Measurements from ENCODE around the gene SIM1.

DNA sequence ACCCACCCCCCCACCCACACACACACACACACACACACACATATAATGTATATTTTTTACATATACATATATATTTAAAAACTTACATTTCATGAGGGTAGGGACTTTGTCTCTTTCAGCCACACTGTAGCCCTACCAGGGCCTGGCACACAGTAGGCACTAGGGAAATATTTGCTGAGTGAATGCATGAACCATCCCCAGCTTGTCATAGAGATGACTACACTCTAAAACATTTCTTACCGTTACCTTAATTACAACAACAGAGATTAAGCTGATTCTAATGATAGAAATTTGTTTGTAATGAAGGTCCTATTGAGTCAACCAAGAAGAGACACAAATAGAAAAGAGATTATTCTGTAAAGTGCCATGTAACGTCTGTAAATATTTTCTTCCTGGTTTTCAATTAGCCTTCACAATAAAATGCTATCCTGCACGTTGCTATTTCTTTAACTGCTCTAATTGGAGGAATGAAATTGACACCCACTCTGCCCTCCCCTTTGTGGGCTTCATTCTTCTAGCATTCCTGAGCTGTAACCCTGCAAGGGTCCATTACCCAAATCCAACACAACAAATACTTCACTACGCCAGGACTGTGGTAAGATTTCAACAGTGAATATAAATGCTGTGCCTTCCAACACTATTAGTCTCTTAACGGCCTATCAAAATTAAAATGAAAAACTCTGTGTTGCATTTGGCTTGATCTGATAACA is 30.8 kb downstream of the SIM1 start:
- TF ChIP-seq REST (IDR thresholded peaks at IDR 0.05; ENCODE audit: insufficient replicate concordance, low read depth) (no peak), POLR2AphosphoS5 (IDR thresholded peaks at IDR 0.05; ENCODE audit: low read depth) (no peak), SPI1 (IDR thresholded peaks at IDR 0.05; ENCODE audit: borderline replicate concordance, low read depth) (no peak)
- TF ChIP-seq, protein P1, sequence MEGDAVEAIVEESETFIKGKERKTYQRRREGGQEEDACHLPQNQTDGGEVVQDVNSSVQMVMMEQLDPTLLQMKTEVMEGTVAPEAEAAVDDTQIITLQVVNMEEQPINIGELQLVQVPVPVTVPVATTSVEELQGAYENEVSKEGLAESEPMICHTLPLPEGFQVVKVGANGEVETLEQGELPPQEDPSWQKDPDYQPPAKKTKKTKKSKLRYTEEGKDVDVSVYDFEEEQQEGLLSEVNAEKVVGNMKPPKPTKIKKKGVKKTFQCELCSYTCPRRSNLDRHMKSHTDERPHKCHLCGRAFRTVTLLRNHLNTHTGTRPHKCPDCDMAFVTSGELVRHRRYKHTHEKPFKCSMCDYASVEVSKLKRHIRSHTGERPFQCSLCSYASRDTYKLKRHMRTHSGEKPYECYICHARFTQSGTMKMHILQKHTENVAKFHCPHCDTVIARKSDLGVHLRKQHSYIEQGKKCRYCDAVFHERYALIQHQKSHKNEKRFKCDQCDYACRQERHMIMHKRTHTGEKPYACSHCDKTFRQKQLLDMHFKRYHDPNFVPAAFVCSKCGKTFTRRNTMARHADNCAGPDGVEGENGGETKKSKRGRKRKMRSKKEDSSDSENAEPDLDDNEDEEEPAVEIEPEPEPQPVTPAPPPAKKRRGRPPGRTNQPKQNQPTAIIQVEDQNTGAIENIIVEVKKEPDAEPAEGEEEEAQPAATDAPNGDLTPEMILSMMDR (IDR thresholded peaks at IDR 0.05; ENCODE audit: insufficient read depth, low read length): no peak

Data from HL-60 (cell line).